CD4-positive, alpha-beta T cell (primary cell): Measurements from ENCODE around the gene GOLGA6L26. TPM values are rescaled to one million over a fixed set of nuclear protein-coding genes. Genes with fewer than 3 reads are reported as not detected.
"Not testable (repeated sequence)": the region's sequence is repeated elsewhere in the genome, so short reads cannot be mapped to it uniquely, and the experiment has no call there.

Experiments
- ATAC-seq: fragments of 200-7000 bp; cut with Tn5 transposase; one replicate; pipeline ENCODE4 v1.10.0; 2022; ENCODE audit warnings: mild to moderate bottlenecking; ENCODE audit not compliant: poor library complexity
- CTCF ChIA-PET: fragments of 350-600 bp; sonication (Branson Sonifier 250); formaldehyde crosslinking; loops from one replicate; lab custom pipeline; 2021; ENCODE audit warnings: antibody characterized with exemption, inconsistent platforms; lab: Charles Lee
- POLR2A ChIA-PET: fragments of 350-600 bp; sonication (Branson Sonifier 250); formaldehyde crosslinking; loops from one replicate; lab custom pipeline; 2021; ENCODE audit warnings: antibody characterized with exemption, inconsistent platforms; lab: Charles Lee
- DNase-seq, 14 experiments: peaks; one replicate each; pipeline ENCODE4 v3.0.0-alpha.2; 2013 to 2020; ENCODE audit warnings: mixed read lengths in 2 of 14
- H3K27ac ChIP-seq, 2 donors: one replicate each; pipeline versions ENCODE4 v1.5.1 to v1.7.0; 2013; ENCODE audit warnings: low read length in 2 of 2, low read depth in 1 of 2, mild to moderate bottlenecking in 1 of 2
- H3K27me3 ChIP-seq, 2 experiments: 1 replicate in 1 of 2; 2 replicates in 1 of 2; pipeline versions ENCODE4 v1.6.1 to v1.7.0; 2013; ENCODE audit warnings: low read length in 2 of 2, control low read depth in 1 of 2, mild to moderate bottlenecking in 1 of 2, moderate library complexity in 1 of 2; ENCODE audit not compliant: insufficient read depth in 2 of 2, control insufficient read depth in 1 of 2
- H3K36me3 ChIP-seq: one replicate; pipeline ENCODE4 v1.6.1; 2013; ENCODE audit warnings: low read length, control low read depth; ENCODE audit not compliant: insufficient read depth
- H3K4me1 ChIP-seq: one replicate; pipeline ENCODE4 v1.6.1; 2013; ENCODE audit warnings: low read length, control low read depth; ENCODE audit not compliant: insufficient read depth
- H3K4me3 ChIP-seq: one replicate; pipeline ENCODE4 v1.5.1; 2013; ENCODE audit warnings: mild to moderate bottlenecking, low read length, moderate library complexity
- H3K9me3 ChIP-seq, 2 experiments: 1 replicate in 1 of 2; 2 replicates in 1 of 2; pipeline versions ENCODE4 v1.6.1 to v1.7.0; 2013; ENCODE audit warnings: low read length in 2 of 2, mild to moderate bottlenecking in 2 of 2, control low read depth in 1 of 2, moderate library complexity in 1 of 2; ENCODE audit not compliant: control insufficient read depth in 1 of 2, insufficient read depth in 1 of 2
- H3K27ac Mint-ChIP-seq: one replicate; pipeline ENCODE4 v1.8.0; 2020; ENCODE audit warnings: mixed read lengths
- H3K27me3 Mint-ChIP-seq: one replicate; pipeline ENCODE4 v1.8.0; 2021; ENCODE audit warnings: mixed read lengths
- H3K36me3 Mint-ChIP-seq: one replicate; pipeline ENCODE4 v1.8.0; 2021; ENCODE audit warnings: low read depth, mixed read lengths
- H3K4me1 Mint-ChIP-seq: one replicate; pipeline ENCODE4 v1.8.0; 2021; ENCODE audit warnings: low read depth, mixed read lengths
- H3K4me3 Mint-ChIP-seq: one replicate; pipeline ENCODE4 v1.8.0; 2020; ENCODE audit warnings: mild to moderate bottlenecking, mixed read lengths
- H3K9me3 Mint-ChIP-seq: one replicate; pipeline ENCODE4 v1.8.0; 2020; ENCODE audit warnings: mixed read lengths
- CTCF ChIP-seq: fragments of 200-600 bp; IDR thresholded peaks from one replicate; pipeline ENCODE4 v1.8.0; 2022; ENCODE audit warnings: antibody characterized with exemption, mild to moderate bottlenecking
- intact Hi-C, 2 experiments: fragments of 100-400 bp; cut with DNase I in 1 of 2; cut with micrococcal nuclease in 1 of 2; formaldehyde crosslinking; loops; one replicate each; pipeline versions ENCODE4 v1.15.1 to v1.9.0; 2023 to 2025; cut with DNase I, micrococcal nuclease
- total RNA-seq, 174 experiments: library from RNA in 2 of 174; stranded (reverse) in 2 of 174; gene quantifications; one replicate each; pipeline ENCODE4 v1.2.3 and lab custom pipeline; 2021 to 2026

The GOLGA6L26 gene
- total RNA-seq, 2 experiments from 2014 or later: not detected

- no peaks in the 10 kb centered on the region for H3K27me3 ChIP-seq
- H3K9me3 Mint-ChIP-seq: no peaks in the 10 kb centered on the region
- no peaks in the 10 kb centered on the region for H3K4me1 Mint-ChIP-seq
- H3K27ac ChIP-seq: no peak overlapping the region
- ChIA-PET POLR2A (no interaction called here), CTCF (no interaction called here)
- no peak overlapping the region for H3K27ac Mint-ChIP-seq
- H3K4me1 ChIP-seq: no peaks in the 10 kb centered on the region
- H3K9me3 ChIP-seq: no peaks in the 10 kb centered on the region
- H3K27me3 Mint-ChIP-seq: no peaks in the 10 kb centered on the region
- intact Hi-C loops: no loop called here
- ATAC-seq (no peak), DNase-seq (no peak)
- no peaks in the 10 kb centered on the region for H3K36me3 ChIP-seq
- H3K4me3 ChIP-seq: no peak overlapping the region
- no peak for TF ChIP-seq CTCF
- H3K4me3 Mint-ChIP-seq: no peak overlapping the region
- no peaks in the 10 kb centered on the region for H3K36me3 Mint-ChIP-seq
These were observed 38.3 kb upstream of the GOLGA6L26 start for GRCh38 chr15:23372284-23372683.

GRCh38 chr15:23371868-23372267, 37.9 kb upstream of the GOLGA6L26 start:
- H3K9me3 Mint-ChIP-seq, H3K27me3 Mint-ChIP-seq, H3K36me3 Mint-ChIP-seq, H3K9me3 ChIP-seq, POLR2A ChIA-PET, H3K27ac Mint-ChIP-seq, ATAC-seq, H3K4me1 Mint-ChIP-seq, DNase-seq, H3K4me3 ChIP-seq, H3K4me1 ChIP-seq, H3K27me3 ChIP-seq, CTCF ChIA-PET, H3K36me3 ChIP-seq, H3K4me3 Mint-ChIP-seq, intact Hi-C loops, H3K27ac ChIP-seq: not testable (repeated sequence)

GRCh38 chr15:23371134-23371533, 37.1 kb upstream of the GOLGA6L26 start:
- H3K9me3 Mint-ChIP-seq, CTCF ChIA-PET, ATAC-seq, H3K4me3 Mint-ChIP-seq, H3K4me1 ChIP-seq, POLR2A ChIA-PET, H3K9me3 ChIP-seq, H3K27ac ChIP-seq, H3K4me3 ChIP-seq, H3K36me3 Mint-ChIP-seq, H3K27me3 Mint-ChIP-seq, H3K36me3 ChIP-seq, intact Hi-C loops, H3K27me3 ChIP-seq, H3K27ac Mint-ChIP-seq, DNase-seq, H3K4me1 Mint-ChIP-seq: not testable (repeated sequence)

GRCh38 chr15:23370578-23370977, 36.6 kb upstream of the GOLGA6L26 start:
- H3K9me3 ChIP-seq: no peaks in the 10 kb centered on the region
- no peaks in the 10 kb centered on the region for H3K9me3 Mint-ChIP-seq
- ATAC-seq: no peak
- H3K4me3 ChIP-seq: no peak overlapping the region
- no peak overlapping the region for H3K27ac ChIP-seq
- ChIA-PET POLR2A (no interaction called here), CTCF (no interaction called here)
- intact Hi-C loops: no loop called here
- no peaks in the 10 kb centered on the region for H3K27me3 ChIP-seq
- no peak overlapping the region for H3K4me3 Mint-ChIP-seq
- H3K27me3 Mint-ChIP-seq: no peaks in the 10 kb centered on the region
- H3K4me1 ChIP-seq: no peaks in the 10 kb centered on the region
- no peak for DNase-seq
- no peaks in the 10 kb centered on the region for H3K36me3 Mint-ChIP-seq
- H3K27ac Mint-ChIP-seq: no peak overlapping the region
- no peaks in the 10 kb centered on the region for H3K36me3 ChIP-seq
- TF ChIP-seq CTCF: no peak
- no peaks in the 10 kb centered on the region for H3K4me1 Mint-ChIP-seq

- H3K27me3 Mint-ChIP-seq, H3K4me3 Mint-ChIP-seq, H3K27ac ChIP-seq, H3K36me3 ChIP-seq, H3K9me3 Mint-ChIP-seq, CTCF ChIA-PET, H3K27me3 ChIP-seq, intact Hi-C loops, ATAC-seq, H3K4me3 ChIP-seq, H3K4me1 ChIP-seq, H3K27ac Mint-ChIP-seq, H3K9me3 ChIP-seq, DNase-seq, H3K4me1 Mint-ChIP-seq, H3K36me3 Mint-ChIP-seq, POLR2A ChIA-PET: not testable (repeated sequence)
These were observed 30.3 kb upstream of the GOLGA6L26 start for GRCh38 chr15:23364261-23364660.

GRCh38 chr15:23362622-23363021, 28.6 kb upstream of the GOLGA6L26 start:
- DNase-seq, H3K36me3 Mint-ChIP-seq, H3K4me3 ChIP-seq, H3K9me3 ChIP-seq, CTCF ChIA-PET, H3K4me3 Mint-ChIP-seq, ATAC-seq, H3K4me1 ChIP-seq, intact Hi-C loops, H3K4me1 Mint-ChIP-seq, H3K9me3 Mint-ChIP-seq, H3K27ac ChIP-seq, H3K27ac Mint-ChIP-seq, H3K27me3 Mint-ChIP-seq, H3K36me3 ChIP-seq, H3K27me3 ChIP-seq, POLR2A ChIA-PET: not testable (repeated sequence)
